ENCODE data around the gene RDX. TPM values are rescaled to one million over a fixed set of nuclear protein-coding genes. Genes with fewer than 3 reads are reported as not detected.

Gene RDX
- total and polyA plus RNA-seq, 2 of the 8 experiments (the other 6 are each of a cell fraction or from before 2014, with no cell fraction given) = 27.4 to 100 TPM

DNA sequence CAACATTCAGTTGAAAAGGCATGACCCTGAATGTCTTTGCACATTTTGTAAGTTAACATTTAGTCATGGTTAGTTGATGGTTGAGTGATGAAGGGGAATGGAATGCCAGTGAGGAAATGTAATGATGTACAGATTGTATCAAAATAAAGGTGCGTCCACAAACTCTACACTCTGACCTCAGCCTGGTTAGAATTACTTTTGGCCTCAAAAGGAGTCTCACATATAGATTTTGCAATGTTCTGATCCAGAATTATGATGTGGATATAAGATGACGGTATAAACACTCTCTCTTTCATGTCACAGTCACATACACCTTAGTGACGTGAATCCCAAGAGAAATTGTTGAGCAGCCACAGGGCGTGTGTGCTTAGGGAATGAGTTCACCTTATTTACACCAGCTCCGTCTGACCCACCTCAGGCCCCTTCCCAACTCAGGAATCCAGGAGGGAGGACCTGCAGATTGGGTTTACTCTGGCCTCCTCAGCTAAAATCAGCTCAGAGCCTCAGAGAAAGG lies 100.1 kb downstream of the RDX start (continued):
- no peak for TF ChIP-seq SP1 (IDR thresholded peaks at IDR 0.05; ENCODE audit: low read depth, low read length)
- TF ChIP-seq RNF2 (IDR thresholded peaks at IDR 0.05; ENCODE audit: borderline replicate concordance, low read depth, low read length, missing control alignments, poor library complexity, severe bottlenecking) = no peak
- no peak for TF ChIP-seq ASH2L (IDR thresholded peaks at IDR 0.05; ENCODE audit: low read length)
- TF ChIP-seq, protein P1, sequence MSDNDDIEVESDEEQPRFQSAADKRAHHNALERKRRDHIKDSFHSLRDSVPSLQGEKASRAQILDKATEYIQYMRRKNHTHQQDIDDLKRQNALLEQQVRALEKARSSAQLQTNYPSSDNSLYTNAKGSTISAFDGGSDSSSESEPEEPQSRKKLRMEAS (IDR thresholded peaks at IDR 0.05) = no peak
- TF ChIP-seq, protein P2, sequence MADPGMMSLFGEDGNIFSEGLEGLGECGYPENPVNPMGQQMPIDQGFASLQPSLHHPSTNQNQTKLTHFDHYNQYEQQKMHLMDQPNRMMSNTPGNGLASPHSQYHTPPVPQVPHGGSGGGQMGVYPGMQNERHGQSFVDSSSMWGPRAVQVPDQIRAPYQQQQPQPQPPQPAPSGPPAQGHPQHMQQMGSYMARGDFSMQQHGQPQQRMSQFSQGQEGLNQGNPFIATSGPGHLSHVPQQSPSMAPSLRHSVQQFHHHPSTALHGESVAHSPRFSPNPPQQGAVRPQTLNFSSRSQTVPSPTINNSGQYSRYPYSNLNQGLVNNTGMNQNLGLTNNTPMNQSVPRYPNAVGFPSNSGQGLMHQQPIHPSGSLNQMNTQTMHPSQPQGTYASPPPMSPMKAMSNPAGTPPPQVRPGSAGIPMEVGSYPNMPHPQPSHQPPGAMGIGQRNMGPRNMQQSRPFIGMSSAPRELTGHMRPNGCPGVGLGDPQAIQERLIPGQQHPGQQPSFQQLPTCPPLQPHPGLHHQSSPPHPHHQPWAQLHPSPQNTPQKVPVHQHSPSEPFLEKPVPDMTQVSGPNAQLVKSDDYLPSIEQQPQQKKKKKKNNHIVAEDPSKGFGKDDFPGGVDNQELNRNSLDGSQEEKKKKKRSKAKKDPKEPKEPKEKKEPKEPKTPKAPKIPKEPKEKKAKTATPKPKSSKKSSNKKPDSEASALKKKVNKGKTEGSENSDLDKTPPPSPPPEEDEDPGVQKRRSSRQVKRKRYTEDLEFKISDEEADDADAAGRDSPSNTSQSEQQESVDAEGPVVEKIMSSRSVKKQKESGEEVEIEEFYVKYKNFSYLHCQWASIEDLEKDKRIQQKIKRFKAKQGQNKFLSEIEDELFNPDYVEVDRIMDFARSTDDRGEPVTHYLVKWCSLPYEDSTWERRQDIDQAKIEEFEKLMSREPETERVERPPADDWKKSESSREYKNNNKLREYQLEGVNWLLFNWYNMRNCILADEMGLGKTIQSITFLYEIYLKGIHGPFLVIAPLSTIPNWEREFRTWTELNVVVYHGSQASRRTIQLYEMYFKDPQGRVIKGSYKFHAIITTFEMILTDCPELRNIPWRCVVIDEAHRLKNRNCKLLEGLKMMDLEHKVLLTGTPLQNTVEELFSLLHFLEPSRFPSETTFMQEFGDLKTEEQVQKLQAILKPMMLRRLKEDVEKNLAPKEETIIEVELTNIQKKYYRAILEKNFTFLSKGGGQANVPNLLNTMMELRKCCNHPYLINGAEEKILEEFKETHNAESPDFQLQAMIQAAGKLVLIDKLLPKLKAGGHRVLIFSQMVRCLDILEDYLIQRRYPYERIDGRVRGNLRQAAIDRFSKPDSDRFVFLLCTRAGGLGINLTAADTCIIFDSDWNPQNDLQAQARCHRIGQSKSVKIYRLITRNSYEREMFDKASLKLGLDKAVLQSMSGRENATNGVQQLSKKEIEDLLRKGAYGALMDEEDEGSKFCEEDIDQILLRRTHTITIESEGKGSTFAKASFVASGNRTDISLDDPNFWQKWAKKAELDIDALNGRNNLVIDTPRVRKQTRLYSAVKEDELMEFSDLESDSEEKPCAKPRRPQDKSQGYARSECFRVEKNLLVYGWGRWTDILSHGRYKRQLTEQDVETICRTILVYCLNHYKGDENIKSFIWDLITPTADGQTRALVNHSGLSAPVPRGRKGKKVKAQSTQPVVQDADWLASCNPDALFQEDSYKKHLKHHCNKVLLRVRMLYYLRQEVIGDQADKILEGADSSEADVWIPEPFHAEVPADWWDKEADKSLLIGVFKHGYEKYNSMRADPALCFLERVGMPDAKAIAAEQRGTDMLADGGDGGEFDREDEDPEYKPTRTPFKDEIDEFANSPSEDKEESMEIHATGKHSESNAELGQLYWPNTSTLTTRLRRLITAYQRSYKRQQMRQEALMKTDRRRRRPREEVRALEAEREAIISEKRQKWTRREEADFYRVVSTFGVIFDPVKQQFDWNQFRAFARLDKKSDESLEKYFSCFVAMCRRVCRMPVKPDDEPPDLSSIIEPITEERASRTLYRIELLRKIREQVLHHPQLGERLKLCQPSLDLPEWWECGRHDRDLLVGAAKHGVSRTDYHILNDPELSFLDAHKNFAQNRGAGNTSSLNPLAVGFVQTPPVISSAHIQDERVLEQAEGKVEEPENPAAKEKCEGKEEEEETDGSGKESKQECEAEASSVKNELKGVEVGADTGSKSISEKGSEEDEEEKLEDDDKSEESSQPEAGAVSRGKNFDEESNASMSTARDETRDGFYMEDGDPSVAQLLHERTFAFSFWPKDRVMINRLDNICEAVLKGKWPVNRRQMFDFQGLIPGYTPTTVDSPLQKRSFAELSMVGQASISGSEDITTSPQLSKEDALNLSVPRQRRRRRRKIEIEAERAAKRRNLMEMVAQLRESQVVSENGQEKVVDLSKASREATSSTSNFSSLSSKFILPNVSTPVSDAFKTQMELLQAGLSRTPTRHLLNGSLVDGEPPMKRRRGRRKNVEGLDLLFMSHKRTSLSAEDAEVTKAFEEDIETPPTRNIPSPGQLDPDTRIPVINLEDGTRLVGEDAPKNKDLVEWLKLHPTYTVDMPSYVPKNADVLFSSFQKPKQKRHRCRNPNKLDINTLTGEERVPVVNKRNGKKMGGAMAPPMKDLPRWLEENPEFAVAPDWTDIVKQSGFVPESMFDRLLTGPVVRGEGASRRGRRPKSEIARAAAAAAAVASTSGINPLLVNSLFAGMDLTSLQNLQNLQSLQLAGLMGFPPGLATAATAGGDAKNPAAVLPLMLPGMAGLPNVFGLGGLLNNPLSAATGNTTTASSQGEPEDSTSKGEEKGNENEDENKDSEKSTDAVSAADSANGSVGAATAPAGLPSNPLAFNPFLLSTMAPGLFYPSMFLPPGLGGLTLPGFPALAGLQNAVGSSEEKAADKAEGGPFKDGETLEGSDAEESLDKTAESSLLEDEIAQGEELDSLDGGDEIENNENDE (IDR thresholded peaks at IDR 0.05; ENCODE audit: insufficient replicate concordance, low read length) = no peak
- no peak for TF ChIP-seq POU5F1 (IDR thresholded peaks at IDR 0.05; ENCODE audit: low read depth, low read length)
- no peak for TF ChIP-seq EGR1 (IDR thresholded peaks at IDR 0.05; ENCODE audit: borderline replicate concordance, low read depth, low read length)

Data from H1 (cell line).